GM12872 (cell line): ENCODE results near the gene LIF.

Experiments
- CTCF ChIP-seq: IDR thresholded peaks from 3 replicates; pipeline ENCODE4 v1.5.1; 2011; ENCODE audit warnings: low read depth, mild to moderate bottlenecking, low read length, moderate library complexity; ENCODE audit not compliant: insufficient read depth

The LIF gene

GRCh38 chr22:30212363-30212995 is 34.1 kb downstream of the LIF start:
- TF ChIP-seq CTCF, result no peak

GRCh38 chr22:30211124-30211820 is 35.3 kb downstream of the LIF start:
- TF ChIP-seq CTCF, result no peak

GRCh38 chr22:30210235-30210909 is 36.2 kb downstream of the LIF start:
- no peak for TF ChIP-seq CTCF

GRCh38 chr22:30209642-30210041 is 36.9 kb downstream of the LIF start:
- no peak for TF ChIP-seq CTCF

GRCh38 chr22:30208631-30209603 is 37.6 kb downstream of the LIF start:
- no peak for TF ChIP-seq CTCF

GRCh38 chr22:30206944-30207343 is 39.6 kb downstream of the LIF start:
- TF ChIP-seq CTCF, result no peak
